ENCODE results near the gene SMARCA2.

The SMARCA2 gene

GRCh38 chr9:2085716-2086115 is 70.6 kb downstream of the SMARCA2 start:
- Histone ChIP-seq H3K9ac (ENCODE audit: low read depth in 1 of 2, low read length in 2 of 2) (no peak overlapping the region), H3K27me3 (ENCODE audit: control insufficient read depth in 1 of 2, insufficient read depth in 2 of 2, low read length in 2 of 2) (no peaks in the 10 kb centered on the region), H3K9me3 (ENCODE audit: control insufficient read depth in 1 of 2, low read length in 2 of 2) (no peaks in the 10 kb centered on the region), H3K36me3 (ENCODE audit: control insufficient read depth in 1 of 2, insufficient read depth in 2 of 2, low read length in 2 of 2) (peaks cover 23 to 60% of the 10 kb centered on the region in 2 donors), H3K4me3 (ENCODE audit: low read depth in 1 of 2, low read length in 2 of 2) (no peak overlapping the region), H3K4me1 (ENCODE audit: control insufficient read depth in 1 of 2, insufficient read depth in 2 of 2, low read length in 2 of 2) (no peaks in the 10 kb centered on the region), H3K27ac (ENCODE audit: low read depth, low read length) (no peak overlapping the region)

- Histone ChIP-seq H3K27ac (ENCODE audit: low read depth, low read length) (no peak overlapping the region), H3K36me3 (ENCODE audit: control insufficient read depth in 1 of 2, insufficient read depth in 2 of 2, low read length in 2 of 2) (peaks cover 24 to 58% of the 10 kb centered on the region in 2 donors), H3K4me3 (ENCODE audit: low read depth in 1 of 2, low read length in 2 of 2) (no peak overlapping the region)
Observed at GRCh38 chr9:2086116-2086515, 71.0 kb downstream of the SMARCA2 start.

GRCh38 chr9:2086971-2087370 is 71.8 kb downstream of the SMARCA2 start:
- H3K27me3 ChIP-seq (ENCODE audit: control insufficient read depth in 1 of 2, insufficient read depth in 2 of 2, low read length in 2 of 2): no peaks in the 10 kb centered on the region
- H3K9ac ChIP-seq (ENCODE audit: low read depth in 1 of 2, low read length in 2 of 2): no peak overlapping the region
- no peaks in the 10 kb centered on the region for H3K4me1 ChIP-seq (ENCODE audit: control insufficient read depth in 1 of 2, insufficient read depth in 2 of 2, low read length in 2 of 2)
- no peak overlapping the region for H3K27ac ChIP-seq (ENCODE audit: low read depth, low read length)
- no peak overlapping the region for H3K4me3 ChIP-seq (ENCODE audit: low read depth in 1 of 2, low read length in 2 of 2)
- peaks cover 24 to 58% of the 10 kb centered on the region in 2 donors for H3K36me3 ChIP-seq (ENCODE audit: control insufficient read depth in 1 of 2, insufficient read depth in 2 of 2, low read length in 2 of 2)
- no peaks in the 10 kb centered on the region for H3K9me3 ChIP-seq (ENCODE audit: control insufficient read depth in 1 of 2, low read length in 2 of 2)

More at GRCh38 chr9:2086116-2086515, 71.0 kb downstream of the SMARCA2 start:
- Histone ChIP-seq H3K4me1 (ENCODE audit: control insufficient read depth in 1 of 2, insufficient read depth in 2 of 2, low read length in 2 of 2) (no peaks in the 10 kb centered on the region), H3K9ac (ENCODE audit: low read depth in 1 of 2, low read length in 2 of 2) (no peak overlapping the region), H3K9me3 (ENCODE audit: control insufficient read depth in 1 of 2, low read length in 2 of 2) (no peaks in the 10 kb centered on the region), H3K27me3 (ENCODE audit: control insufficient read depth in 1 of 2, insufficient read depth in 2 of 2, low read length in 2 of 2) (no peaks in the 10 kb centered on the region)

- H3K9me3 ChIP-seq (ENCODE audit: control insufficient read depth in 1 of 2, low read length in 2 of 2): no peaks in the 10 kb centered on the region
Observed at GRCh38 chr9:2087500-2088313, 72.6 kb downstream of the SMARCA2 start.

GRCh38 chr9:2093920-2094597 is 78.9 kb downstream of the SMARCA2 start:
- no peaks in the 10 kb centered on the region for H3K27me3 ChIP-seq (ENCODE audit: control insufficient read depth in 1 of 2, insufficient read depth in 2 of 2, low read length in 2 of 2)
- H3K4me3 ChIP-seq (ENCODE audit: low read depth in 1 of 2, low read length in 2 of 2): no peak overlapping the region
- no peak overlapping the region for H3K27ac ChIP-seq (ENCODE audit: low read depth, low read length)
- no peak overlapping the region for H3K9ac ChIP-seq (ENCODE audit: low read depth in 1 of 2, low read length in 2 of 2)
- H3K9me3 ChIP-seq (ENCODE audit: control insufficient read depth in 1 of 2, low read length in 2 of 2): no peaks in the 10 kb centered on the region
- H3K4me1 ChIP-seq (ENCODE audit: control insufficient read depth in 1 of 2, insufficient read depth in 2 of 2, low read length in 2 of 2): no peaks in the 10 kb centered on the region
- H3K36me3 ChIP-seq (ENCODE audit: control insufficient read depth in 1 of 2, insufficient read depth in 2 of 2, low read length in 2 of 2): peaks cover 31 to 61% of the 10 kb centered on the region in 2 donors

More at GRCh38 chr9:2087500-2088313, 72.6 kb downstream of the SMARCA2 start:
- H3K27me3 ChIP-seq (ENCODE audit: control insufficient read depth in 1 of 2, insufficient read depth in 2 of 2, low read length in 2 of 2): no peaks in the 10 kb centered on the region
- no peak overlapping the region for H3K4me3 ChIP-seq (ENCODE audit: low read depth in 1 of 2, low read length in 2 of 2)
- H3K9ac ChIP-seq (ENCODE audit: low read depth in 1 of 2, low read length in 2 of 2): no peak overlapping the region
- H3K36me3 ChIP-seq (ENCODE audit: control insufficient read depth in 1 of 2, insufficient read depth in 2 of 2, low read length in 2 of 2): peaks cover 19 to 55% of the 10 kb centered on the region in 2 donors
- no peak overlapping the region for H3K27ac ChIP-seq (ENCODE audit: low read depth, low read length)
- no peaks in the 10 kb centered on the region for H3K4me1 ChIP-seq (ENCODE audit: control insufficient read depth in 1 of 2, insufficient read depth in 2 of 2, low read length in 2 of 2)

GRCh38 chr9:2096376-2096970 is 81.3 kb downstream of the SMARCA2 start:
- Histone ChIP-seq H3K9ac (ENCODE audit: low read depth in 1 of 2, low read length in 2 of 2) (no peak overlapping the region), H3K27me3 (ENCODE audit: control insufficient read depth in 1 of 2, insufficient read depth in 2 of 2, low read length in 2 of 2) (no peaks in the 10 kb centered on the region), H3K27ac (ENCODE audit: low read depth, low read length) (no peak overlapping the region), H3K9me3 (ENCODE audit: control insufficient read depth in 1 of 2, low read length in 2 of 2) (no peaks in the 10 kb centered on the region), H3K36me3 (ENCODE audit: control insufficient read depth in 1 of 2, insufficient read depth in 2 of 2, low read length in 2 of 2) (peaks cover 31 to 66% of the 10 kb centered on the region in 2 donors), H3K4me1 (ENCODE audit: control insufficient read depth in 1 of 2, insufficient read depth in 2 of 2, low read length in 2 of 2) (no peaks in the 10 kb centered on the region), H3K4me3 (ENCODE audit: low read depth in 1 of 2, low read length in 2 of 2) (no peak overlapping the region)

GRCh38 chr9:2106666-2107065 is 91.5 kb downstream of the SMARCA2 start:
- no peak overlapping the region for H3K27ac ChIP-seq (ENCODE audit: low read depth, low read length)
- no peaks in the 10 kb centered on the region for H3K9me3 ChIP-seq (ENCODE audit: control insufficient read depth in 1 of 2, low read length in 2 of 2)
- H3K36me3 ChIP-seq (ENCODE audit: control insufficient read depth in 1 of 2, insufficient read depth in 2 of 2, low read length in 2 of 2): peaks cover 9 to 66% of the 10 kb centered on the region in 2 donors
- H3K9ac ChIP-seq (ENCODE audit: low read depth in 1 of 2, low read length in 2 of 2): no peak overlapping the region
- H3K27me3 ChIP-seq (ENCODE audit: control insufficient read depth in 1 of 2, insufficient read depth in 2 of 2, low read length in 2 of 2): no peaks in the 10 kb centered on the region
- no peak overlapping the region for H3K4me3 ChIP-seq (ENCODE audit: low read depth in 1 of 2, low read length in 2 of 2)
- H3K4me1 ChIP-seq (ENCODE audit: control insufficient read depth in 1 of 2, insufficient read depth in 2 of 2, low read length in 2 of 2): no peaks in the 10 kb centered on the region

- Histone ChIP-seq H3K27me3 (ENCODE audit: control insufficient read depth in 1 of 2, insufficient read depth in 2 of 2, low read length in 2 of 2) (no peaks in the 10 kb centered on the region), H3K9me3 (ENCODE audit: control insufficient read depth in 1 of 2, low read length in 2 of 2) (no peaks in the 10 kb centered on the region), H3K27ac (ENCODE audit: low read depth, low read length) (no peak overlapping the region), H3K9ac (ENCODE audit: low read depth in 1 of 2, low read length in 2 of 2) (no peak overlapping the region), H3K36me3 (ENCODE audit: control insufficient read depth in 1 of 2, insufficient read depth in 2 of 2, low read length in 2 of 2) (peaks cover 14 to 65% of the 10 kb centered on the region in 2 donors), H3K4me3 (ENCODE audit: low read depth in 1 of 2, low read length in 2 of 2) (no peak overlapping the region), H3K4me1 (ENCODE audit: control insufficient read depth in 1 of 2, insufficient read depth in 2 of 2, low read length in 2 of 2) (no peaks in the 10 kb centered on the region)
Observed at GRCh38 chr9:2107906-2108451, 92.8 kb downstream of the SMARCA2 start.

- H3K4me3 ChIP-seq (ENCODE audit: low read depth in 1 of 2, low read length in 2 of 2): no peak overlapping the region
- H3K27me3 ChIP-seq (ENCODE audit: control insufficient read depth in 1 of 2, insufficient read depth in 2 of 2, low read length in 2 of 2): no peaks in the 10 kb centered on the region
- H3K27ac ChIP-seq (ENCODE audit: low read depth, low read length): no peak overlapping the region
- H3K36me3 ChIP-seq (ENCODE audit: control insufficient read depth in 1 of 2, insufficient read depth in 2 of 2, low read length in 2 of 2): peaks cover 14 to 65% of the 10 kb centered on the region in 2 donors
- H3K4me1 ChIP-seq (ENCODE audit: control insufficient read depth in 1 of 2, insufficient read depth in 2 of 2, low read length in 2 of 2): no peaks in the 10 kb centered on the region
- H3K9ac ChIP-seq (ENCODE audit: low read depth in 1 of 2, low read length in 2 of 2): no peak overlapping the region
- H3K9me3 ChIP-seq (ENCODE audit: control insufficient read depth in 1 of 2, low read length in 2 of 2): no peaks in the 10 kb centered on the region
Observed at GRCh38 chr9:2109069-2109650, 94.0 kb downstream of the SMARCA2 start.

All from duodenal mucosa (tissue), 2 donors.